NCI-H2081 (cell line): ENCODE measurements around the gene PORCN.

Source experiments
- DNase-seq, 2 experiments: peaks; one replicate each; lab custom pipeline; 2025; lab: John Stamatoyannopoulos, UW

PORCN gene

DNA sequence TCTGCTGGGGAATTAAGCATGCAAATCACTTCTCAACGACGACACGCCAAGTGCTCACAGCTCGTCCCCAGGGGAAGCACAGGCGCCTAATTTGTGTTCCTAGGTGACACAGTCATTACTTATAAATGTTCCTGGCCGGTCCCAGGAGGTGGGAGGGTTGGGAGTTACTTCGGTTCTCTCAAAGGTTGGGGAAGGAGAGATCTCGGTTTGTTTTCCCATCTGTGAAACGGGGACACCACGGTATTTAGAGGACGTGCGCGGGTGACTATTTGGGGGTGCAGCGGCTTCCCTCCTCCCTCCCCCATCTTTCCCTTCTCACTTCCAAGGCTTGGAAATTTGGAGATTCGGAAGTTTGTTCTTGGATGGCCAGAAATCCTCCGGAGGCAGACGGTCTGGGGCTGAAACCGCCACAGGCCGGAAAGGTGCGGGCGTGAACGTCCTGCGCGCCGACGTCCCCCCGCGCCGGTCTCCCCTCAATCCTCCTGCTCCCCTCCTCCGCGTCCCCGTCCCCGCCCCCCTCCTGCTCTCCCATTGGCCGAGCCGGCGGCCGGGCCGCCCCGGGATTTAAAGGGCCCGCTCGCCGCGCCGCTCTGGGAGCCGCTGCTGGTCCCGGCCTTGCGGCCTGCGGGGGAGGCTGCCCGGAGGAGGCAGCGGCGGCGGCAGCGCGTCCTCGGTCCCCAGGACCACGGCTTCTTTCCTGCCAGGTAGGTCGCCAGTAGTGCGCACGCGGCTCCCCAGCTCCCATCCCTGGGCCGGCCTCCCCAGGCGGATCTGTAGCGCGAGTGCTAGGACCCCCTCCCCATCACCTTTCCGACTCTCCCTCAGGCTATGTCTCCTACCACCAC, at the start of gene PORCN:
PORCN (plus strand) TSS at position 593 of the 845 bp plus-strand sequence. CDS start 829 bp downstream, outside the sequence.
- DNase-seq = peak; percentile 70 to 71

DNA sequence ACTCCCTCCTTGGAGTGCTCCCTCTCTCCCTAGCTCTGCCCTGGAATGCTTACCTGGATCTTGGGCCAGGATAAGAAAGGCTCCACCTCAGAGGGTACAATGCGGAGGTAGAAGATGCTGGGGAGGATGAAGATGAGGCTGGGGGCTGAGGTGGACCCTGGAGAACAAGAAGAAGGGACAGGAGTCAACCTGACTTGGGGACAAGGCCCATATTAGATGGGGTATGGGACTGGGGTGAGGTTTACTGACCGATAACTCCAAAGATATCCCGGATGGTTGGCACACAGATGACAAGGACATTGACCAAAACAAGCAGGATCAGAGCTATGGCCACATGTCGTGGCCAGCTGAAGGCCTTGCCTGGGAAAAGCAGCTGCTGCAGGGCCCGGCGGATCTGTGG, 49.3 kb upstream of the PORCN start:
- DNase-seq = no peak

DNA sequence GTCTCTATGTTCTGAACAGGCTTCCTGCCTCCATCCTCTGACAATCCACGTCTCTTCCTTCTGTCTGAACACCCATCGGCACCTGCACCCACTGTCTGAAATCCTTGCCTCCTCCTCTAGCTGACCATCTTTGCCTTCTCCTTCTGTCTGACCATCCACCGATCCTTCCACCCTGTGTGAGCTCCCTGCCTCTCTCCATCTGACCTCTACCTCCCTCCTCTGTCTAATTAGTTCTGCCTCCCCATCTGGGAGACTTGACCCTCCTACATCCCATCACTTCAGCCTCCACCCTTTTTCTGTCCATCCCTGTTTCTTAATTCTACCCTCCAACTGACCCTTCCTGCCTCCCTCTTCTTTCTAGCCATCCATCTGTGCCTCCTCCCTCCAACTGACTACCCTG, 48.8 kb upstream of the PORCN start:
- no peak for DNase-seq

DNA sequence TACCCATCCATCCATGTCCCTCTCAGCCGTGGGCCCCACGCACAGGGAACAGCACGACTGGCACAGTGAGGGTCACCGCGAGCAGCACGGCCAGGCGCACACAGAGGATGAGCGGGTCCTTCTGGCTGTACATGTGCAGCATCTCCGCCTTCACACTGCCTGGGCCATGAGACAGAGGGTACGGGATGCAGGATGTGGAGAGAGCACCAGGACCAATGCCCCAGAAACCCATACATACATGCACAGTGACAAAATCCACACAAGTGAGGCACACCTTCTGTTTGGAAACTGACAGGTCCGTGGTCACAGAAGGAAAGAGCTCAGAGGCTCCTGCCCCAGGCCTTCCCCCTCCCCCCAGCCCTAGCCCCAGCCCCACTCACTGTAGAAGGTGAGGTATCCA, 48.2 kb upstream of the PORCN start:
- DNase-seq = no peak

DNA sequence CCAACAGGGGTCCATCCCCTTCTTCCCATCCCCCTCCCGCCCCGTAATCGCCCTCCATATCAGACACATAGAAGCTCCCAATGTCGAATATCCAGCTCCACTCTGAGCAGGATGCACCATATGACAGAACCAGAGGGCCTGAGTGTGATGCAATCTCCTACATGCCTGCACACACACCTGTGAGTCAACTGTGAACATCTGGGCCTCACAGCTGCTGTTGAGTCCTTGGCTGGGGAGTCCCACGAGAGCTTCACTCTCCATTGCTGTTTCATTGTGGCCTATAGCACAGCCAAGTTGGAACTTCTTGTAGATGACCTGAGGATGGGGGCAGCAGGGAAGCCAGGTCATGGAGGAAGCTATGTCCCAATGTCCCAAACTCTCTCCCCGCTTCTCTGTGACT, 47.0 kb upstream of the PORCN start:
- DNase-seq = no peak

DNA sequence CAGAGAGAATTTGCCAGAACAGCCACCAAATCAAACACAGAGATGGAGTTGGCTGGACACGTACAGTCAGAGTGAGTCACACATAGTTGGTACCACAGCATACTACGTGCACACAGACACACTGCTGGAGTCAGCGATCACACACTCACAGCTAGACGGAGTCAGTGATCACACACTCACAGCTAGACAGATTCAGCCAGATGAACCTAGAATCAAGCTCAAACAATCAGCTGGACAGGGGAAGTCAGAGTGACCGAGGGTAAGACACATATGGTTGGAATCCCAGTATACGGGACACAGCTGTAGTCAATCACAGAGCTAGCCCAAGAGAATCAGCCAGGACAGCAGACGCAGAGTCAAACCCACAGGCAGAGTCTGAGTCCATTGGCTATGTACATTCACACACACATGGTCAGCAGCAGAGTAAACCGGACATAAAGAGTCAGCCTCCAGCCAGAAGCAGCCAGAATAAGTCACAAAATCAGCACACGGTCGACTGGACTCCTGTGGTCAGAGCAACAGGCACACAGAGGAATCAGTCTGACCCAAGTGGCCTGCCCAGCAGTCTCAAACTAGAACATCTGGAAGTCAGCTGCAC, 43.4 kb upstream of the PORCN start:
- DNase-seq = no peak

DNA sequence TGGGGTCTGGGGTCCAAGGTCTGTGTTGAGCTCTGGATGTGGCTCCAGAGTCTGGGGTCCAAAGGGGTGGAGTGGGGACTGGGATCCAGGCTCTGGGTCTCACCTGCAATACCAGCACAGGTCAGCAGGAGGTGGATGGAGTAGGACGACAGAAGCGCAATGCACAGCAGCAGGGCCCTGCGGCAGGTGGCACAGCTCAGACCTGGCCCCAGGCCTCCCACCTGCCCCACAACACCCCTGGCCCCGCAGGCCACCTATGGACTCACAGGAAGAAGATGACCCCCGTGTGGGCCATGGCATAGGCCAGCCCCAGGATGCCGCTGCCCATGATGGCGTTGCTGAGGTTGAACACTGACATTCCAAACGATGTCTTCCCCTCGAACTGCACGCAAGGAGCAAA, 42.1 kb upstream of the PORCN start:
- DNase-seq = no peak

DNA sequence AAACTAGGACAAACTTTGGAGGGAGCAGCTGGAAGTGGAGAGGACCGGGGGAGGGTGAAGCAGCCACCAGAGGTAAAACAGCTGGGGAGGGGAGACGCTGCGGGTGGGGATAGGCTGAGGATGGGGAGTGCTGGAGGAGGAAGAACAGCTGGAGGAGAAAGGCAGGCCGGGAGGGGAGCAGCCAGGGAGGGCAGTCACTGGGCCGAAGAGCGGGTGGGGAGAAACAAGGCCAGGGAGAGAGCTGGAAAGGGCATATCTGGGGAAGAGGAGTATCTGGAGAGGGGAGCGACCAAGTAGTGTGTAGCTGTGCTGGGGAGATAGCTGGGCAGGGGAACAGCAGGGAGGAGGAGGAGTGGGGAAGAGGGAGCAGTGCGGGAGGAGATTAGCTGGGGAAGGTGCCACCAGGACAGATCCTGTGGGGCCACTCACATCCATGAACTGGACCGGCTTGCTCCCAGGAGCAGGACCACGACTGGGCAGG, 41.5 kb upstream of the PORCN start:
- no peak for DNase-seq

DNA sequence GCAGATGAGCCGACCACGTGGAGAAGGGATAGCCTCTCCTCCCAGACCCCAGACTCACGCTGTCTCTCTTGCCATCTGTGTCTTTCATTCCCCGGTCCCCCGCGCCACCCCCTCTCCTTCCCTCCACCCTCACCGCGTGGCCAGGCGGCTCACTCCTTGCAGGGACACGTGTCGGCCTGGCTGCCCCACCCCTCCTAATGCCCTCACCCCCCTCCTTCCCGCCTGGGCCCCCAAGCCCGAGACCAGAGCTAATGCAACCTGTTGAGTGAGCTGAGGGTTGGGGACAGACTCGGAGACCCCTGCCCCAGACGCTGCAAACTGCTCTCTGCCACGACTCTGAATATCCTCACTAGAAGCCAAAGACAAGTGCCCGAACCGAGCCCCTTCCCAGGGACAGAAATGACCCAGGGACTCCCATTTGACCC, 40.5 kb upstream of the PORCN start:
- no peak for DNase-seq

DNA sequence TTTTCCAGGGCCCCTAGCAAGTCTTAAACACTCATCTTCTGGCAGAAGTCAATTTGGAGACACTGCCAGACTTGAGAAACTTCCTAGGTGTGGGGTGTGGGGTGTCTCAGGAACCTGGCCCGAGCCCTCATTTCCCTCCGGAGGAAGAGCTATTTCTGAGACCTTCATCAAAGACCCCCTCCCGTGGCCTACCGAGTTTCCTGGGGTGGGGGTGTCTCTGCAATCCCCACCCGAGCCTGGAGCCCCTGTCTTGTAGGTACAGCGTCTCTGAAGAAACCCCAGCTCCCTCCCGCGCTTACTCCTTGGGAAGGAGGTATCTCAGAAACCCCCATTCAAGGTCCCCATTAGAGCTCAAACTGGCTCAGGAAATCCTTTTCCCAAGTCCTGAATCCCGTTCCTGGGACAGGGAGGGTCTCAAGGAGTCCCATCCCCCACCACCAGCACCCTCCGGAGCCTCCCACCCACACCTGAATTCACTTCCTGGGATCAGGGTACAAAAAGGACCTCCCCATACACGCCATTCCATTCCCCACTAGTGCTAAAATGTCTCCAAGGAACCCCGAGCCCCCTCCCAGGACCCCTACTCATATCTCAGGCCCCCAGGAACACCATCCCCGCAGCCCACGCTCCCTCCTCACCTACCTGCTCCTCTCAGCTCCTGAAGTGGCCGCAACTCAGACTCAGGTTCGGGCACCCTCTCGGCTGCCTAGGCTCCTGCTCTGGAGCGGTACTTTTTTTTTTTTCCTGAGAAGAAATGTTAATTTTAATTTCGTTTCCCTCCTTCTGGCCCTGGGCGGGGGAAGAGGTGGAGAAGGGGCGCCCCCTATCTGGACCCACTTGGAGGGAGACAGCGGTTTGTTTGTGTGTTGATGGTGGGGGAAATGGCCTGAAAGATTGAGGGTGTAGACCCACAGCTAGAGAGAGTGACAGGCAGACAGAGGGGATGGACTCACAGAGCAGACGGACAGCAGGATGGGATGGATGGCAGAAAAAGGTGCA, 39.8 kb upstream of the PORCN start:
- DNase-seq = no peak

DNA sequence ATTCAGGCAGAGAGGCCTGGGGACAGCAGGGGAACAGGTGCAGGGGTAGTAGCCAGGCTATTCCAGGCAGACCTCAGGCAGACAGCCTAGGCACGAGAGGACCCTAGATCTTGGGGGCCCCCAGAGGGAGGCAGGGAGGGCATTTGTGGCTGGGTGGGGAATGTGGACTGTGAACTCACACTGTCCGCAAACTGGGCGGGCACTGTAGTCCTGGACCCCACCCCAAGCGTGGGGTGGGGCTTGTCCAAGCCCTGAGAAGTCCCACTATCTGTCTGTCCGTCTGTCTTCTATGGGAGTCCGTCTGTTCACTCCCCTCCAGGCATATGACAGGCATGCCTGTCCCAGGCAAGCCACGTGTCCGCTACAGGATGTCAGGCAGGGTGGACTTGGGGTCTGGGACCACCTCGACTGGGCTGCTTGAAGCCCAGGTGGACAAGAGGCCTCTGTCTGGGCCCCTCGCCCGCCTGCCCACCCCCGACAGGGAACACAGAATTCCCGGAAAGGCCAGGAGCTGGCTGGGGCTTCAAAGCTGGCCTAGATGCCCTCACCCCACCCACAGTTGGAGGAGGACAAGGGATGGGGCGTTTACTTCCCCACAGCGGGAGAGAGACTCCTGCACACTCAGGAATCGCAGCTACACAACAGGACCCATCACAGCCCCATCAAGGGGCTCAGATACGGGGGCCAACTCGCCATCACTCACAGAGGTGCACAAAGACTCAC, 38.5 kb upstream of the PORCN start, which contains the start of gene SLC38A5:
SLC38A5 (minus strand) TSS at position 151 of the 723 bp plus-strand sequence. CDS start 2,336 bp downstream, outside the sequence.
- no peak for DNase-seq

DNA sequence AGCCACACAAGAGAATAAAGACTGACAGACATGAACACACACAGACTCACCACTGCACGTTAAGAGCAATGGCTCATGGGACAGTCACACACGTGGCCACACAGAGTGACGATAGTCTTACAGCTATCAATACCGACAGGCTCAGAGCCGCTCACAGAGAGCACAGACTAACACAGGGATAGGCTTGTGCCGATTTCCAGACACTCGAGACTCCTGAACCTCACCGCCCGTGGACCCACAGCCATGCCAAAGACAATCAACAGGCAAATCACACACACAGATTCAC, 38.0 kb upstream of the PORCN start:
- no peak for DNase-seq

DNA sequence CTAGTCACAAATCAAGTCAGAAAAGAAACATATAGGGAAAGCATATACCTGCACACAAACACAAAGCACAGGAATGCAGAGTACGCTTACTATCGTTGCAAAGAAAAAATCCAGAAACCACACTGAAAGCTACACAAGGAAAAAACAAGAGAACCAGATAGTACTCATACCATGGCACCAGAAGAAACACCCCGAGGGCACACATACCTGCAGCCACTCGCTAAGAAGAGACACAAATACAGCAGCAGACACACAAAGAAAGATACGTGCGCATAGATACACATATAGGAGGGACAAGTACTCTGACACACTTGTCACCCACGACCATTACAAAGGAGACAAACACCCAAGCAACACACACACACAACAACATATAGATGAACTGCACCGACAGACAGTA, 37.3 kb upstream of the PORCN start:
- DNase-seq = no peak

DNA sequence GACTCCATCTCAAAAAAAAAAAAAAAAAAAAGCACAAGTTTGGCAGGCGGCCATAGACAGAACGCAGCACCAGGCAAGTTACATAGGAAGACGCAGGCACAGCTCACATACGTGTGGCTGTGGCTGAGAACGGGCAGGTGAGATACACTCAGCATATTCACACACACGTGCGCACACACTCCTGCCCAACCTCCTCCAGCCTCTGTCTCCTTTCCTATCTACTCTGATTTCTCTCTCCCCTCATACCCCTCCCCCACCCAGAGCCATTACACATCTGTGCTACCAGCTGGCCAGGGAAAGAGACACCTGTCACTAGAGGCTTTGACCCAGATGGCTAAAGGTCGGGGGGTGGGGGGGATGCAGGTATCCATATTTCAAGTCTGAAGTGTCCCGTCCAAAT, 36.6 kb upstream of the PORCN start:
- no peak for DNase-seq

DNA sequence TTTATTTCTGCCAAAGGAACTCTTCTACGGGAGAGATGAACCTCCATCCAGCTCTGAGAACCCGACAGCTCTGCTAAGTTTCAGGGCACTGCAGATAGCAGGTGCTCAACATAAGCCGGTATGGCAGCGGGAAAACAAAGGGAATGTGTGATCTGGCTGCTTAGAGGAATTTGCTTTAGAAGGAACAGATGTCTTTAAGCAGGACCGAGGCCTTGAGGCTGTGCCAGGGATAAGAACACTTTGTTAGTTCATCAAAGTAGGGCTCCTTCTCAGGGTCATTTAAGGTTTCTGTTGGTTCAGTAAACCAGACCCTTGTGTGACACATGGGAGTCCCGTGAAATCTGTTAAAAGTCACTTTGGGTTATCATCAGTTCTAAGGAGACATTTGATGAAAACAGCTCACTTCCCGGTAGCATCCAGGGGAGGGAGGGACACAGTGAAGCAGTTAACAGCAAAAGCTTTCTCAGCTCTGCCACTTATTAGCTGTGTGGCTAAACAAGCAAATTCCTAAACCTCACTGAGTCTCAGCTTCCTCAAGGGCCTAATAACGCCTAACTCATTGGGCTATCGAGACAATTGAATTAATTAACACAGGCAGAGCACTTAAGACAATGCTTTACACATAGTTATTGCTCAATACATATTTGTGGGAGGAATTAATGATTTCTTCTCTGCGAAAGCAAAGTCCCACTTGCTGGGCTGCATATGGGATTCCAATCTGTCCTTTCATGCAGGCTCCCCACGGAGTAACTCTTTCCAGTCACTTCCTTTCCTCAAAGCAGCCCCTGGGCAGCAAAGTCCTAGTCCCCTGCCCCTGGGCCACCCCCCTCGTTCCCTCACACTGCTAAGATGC, 35.7 kb upstream of the PORCN start:
- DNase-seq = no peak

DNA sequence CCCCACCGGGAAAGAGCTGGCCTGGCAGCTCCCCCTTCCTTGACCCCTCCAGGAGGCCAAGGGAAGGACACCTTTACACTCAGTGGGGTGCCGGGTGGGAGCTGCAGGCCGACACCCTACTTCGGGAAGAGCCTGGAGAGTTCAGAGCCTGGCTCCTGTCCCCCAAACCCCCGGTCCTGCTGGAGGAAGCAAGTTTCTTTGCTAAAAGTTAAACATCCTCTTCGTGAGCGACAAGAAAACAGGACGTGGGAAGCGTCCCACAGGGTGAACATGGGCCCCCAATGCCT, 35.1 kb upstream of the PORCN start:
- DNase-seq = no peak

DNA sequence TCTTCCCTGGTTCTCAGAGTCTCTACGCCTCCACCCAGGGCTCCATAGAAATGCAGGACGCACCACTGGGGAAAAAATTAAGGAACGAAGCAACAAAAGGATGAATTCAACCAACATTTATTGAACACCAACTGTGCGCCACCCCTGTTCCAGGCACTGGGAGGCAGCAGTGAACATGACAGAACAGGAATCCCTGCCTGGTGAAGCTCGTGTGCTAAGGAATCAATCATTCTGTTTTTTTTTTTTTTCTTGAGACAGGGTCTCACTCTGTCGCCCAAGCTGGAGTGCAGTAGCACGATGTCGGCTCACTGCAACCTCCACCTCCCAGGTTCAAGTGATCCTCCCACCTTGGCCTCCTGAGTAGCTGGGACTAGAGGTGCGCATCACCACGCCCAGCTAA, 34.7 kb upstream of the PORCN start:
- no peak for DNase-seq

DNA sequence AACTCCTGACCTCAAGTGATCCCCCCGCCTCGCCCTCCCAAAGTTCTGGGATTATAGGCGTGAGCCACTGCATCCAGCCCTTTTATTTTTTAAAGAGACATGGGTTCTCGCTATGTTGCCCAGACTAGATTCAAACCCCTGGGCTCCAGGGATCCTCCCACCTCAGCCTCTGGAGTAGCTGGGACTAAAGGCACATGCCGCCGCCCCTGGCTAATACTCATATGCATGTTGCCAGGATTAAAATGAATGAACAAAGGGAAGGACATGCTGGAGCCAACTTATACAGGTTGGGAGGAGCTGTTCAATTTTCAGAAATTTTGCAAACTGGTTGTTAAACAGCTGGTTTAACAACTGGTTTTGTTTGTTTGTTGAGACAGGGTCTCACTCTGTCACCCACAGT, 34.2 kb upstream of the PORCN start:
- no peak for DNase-seq

DNA sequence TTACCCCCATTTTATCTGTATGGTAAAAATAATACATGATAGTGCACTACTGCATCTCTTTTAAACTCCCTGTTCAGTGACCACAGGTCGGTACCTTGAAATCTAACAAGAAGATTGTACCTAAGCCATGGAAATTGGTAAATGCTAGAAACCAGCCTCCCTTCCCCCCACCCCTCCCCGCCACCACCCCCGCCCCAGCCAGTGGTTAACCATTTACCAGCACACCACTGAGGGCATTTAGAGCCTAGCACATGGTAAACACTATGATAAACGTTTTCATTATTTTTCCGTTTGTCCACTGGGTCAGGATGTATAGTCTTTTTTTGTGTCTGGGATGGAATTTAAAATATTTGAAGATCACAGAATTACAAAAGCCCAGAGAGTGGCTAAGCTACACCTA, 33.5 kb upstream of the PORCN start:
- DNase-seq = no peak

DNA sequence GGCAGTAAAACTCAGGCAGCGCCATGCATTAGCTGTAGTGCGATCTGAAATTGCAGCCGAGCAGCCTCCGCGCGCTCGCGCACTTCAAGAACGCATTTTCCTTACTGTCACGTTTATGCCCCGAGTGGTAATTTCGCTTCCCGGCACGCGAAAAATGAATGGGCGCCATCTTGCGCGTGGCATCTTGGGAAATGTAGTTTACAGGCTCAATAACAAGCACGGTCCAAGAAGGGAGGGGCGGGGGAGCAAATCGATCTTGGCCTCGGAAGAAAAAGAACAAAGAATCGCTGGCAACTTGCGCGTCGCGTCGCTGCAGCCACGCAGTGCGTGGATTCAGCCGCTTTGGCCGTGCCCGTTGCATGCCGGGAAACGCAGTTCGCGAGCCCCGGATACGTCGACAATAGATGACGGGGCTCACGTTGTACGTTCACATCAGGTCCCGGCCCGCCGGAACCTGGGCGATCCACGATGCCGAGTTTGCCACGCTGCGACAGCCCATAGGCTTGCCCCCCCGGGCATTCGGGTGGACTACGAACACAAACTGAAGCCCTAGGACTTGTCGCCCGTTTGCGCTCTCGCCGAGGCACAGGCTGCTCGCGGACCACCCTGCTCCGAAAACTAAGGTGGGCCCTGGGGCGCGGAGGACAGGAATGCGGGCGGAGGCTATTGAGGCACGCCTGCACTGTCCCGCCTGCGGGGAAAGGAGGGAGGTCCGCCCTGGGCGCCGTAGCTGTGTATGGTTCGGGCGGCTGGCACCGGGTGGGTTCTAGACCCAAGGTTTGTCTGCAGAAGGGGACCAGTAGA, 32.8 kb upstream of the PORCN start, which contains the start of gene FTSJ1:
FTSJ1 (plus strand) TSS at position 426 of the 804 bp plus-strand sequence. CDS start 1,849 bp downstream, outside the sequence.
- peak; percentile 81 to 88 for DNase-seq
